ENCODE results near the gene ZNF783.
"Not testable (repeated sequence)": the region's sequence is repeated elsewhere in the genome, so short reads cannot be mapped to it uniquely, and the experiment has no call there.

The ZNF783 gene

GRCh38 chr7:149261829-149262617 lies at the start of gene ZNF783:
Gene ZNF783 (plus strand): TSS chr7:149262196. CDS start chr7:149262334, 138 bp downstream.
- DNase-seq (ENCODE audit: low read depth in 2 of 3, low spot score in 1 of 3): peak; percentile 73 to 82 (median 75)

- DNase-seq (ENCODE audit: low read depth in 2 of 3, low spot score in 1 of 3): no peak
These were observed 47.8 kb upstream of the ZNF783 start for GRCh38 chr7:149214020-149214720.

GRCh38 chr7:149216402-149216801 lies 45.6 kb upstream of the ZNF783 start:
- DNase-seq (ENCODE audit: low read depth in 2 of 3, low spot score in 1 of 3): no peak

GRCh38 chr7:149217570-149217969 lies 44.4 kb upstream of the ZNF783 start:
- DNase-seq (ENCODE audit: low read depth in 2 of 3, low spot score in 1 of 3): no peak

- DNase-seq (ENCODE audit: low read depth in 2 of 3, low spot score in 1 of 3): no peak
These were observed 43.3 kb upstream of the ZNF783 start for GRCh38 chr7:149218469-149219420.

GRCh38 chr7:149220534-149220933 lies 41.5 kb upstream of the ZNF783 start:
- DNase-seq (ENCODE audit: low read depth in 2 of 3, low spot score in 1 of 3): no peak

GRCh38 chr7:149223176-149223575 lies 38.8 kb upstream of the ZNF783 start:
- DNase-seq (ENCODE audit: low read depth in 2 of 3, low spot score in 1 of 3): no peak

GRCh38 chr7:149223761-149224160 lies 38.2 kb upstream of the ZNF783 start:
- DNase-seq (ENCODE audit: low read depth in 2 of 3, low spot score in 1 of 3): no peak

GRCh38 chr7:149224352-149224751 lies 37.6 kb upstream of the ZNF783 start:
- DNase-seq (ENCODE audit: low read depth in 2 of 3, low spot score in 1 of 3): no peak

- DNase-seq (ENCODE audit: low read depth in 2 of 3, low spot score in 1 of 3): no peak
These were observed 36.9 kb upstream of the ZNF783 start for GRCh38 chr7:149225106-149225505.

- no peak for DNase-seq (ENCODE audit: low read depth in 2 of 3, low spot score in 1 of 3)
These were observed 36.3 kb upstream of the ZNF783 start for GRCh38 chr7:149225656-149226055.

- DNase-seq (ENCODE audit: low read depth in 2 of 3, low spot score in 1 of 3): not testable (repeated sequence)
These were observed 35.6 kb upstream of the ZNF783 start for GRCh38 chr7:149226366-149226765.

GRCh38 chr7:149226840-149227494 lies 35.0 kb upstream of the ZNF783 start:
- no peak for DNase-seq (ENCODE audit: low read depth in 2 of 3, low spot score in 1 of 3)

- no peak for DNase-seq (ENCODE audit: low read depth in 2 of 3, low spot score in 1 of 3)
These were observed 33.0 kb upstream of the ZNF783 start for GRCh38 chr7:149228831-149229471.

- no peak for DNase-seq (ENCODE audit: low read depth in 2 of 3, low spot score in 1 of 3)
These were observed 32.5 kb upstream of the ZNF783 start for GRCh38 chr7:149229526-149229925.

GRCh38 chr7:149232362-149232761 lies 29.6 kb upstream of the ZNF783 start:
- DNase-seq (ENCODE audit: low read depth in 2 of 3, low spot score in 1 of 3): no peak

GRCh38 chr7:149233655-149234204 lies 28.3 kb upstream of the ZNF783 start:
- not testable (repeated sequence) for DNase-seq (ENCODE audit: low read depth in 2 of 3, low spot score in 1 of 3)

- DNase-seq (ENCODE audit: low read depth in 2 of 3, low spot score in 1 of 3): no peak
These were observed 24.5 kb upstream of the ZNF783 start for GRCh38 chr7:149237502-149237901.

- DNase-seq (ENCODE audit: low read depth in 2 of 3, low spot score in 1 of 3): no peak
These were observed 23.9 kb upstream of the ZNF783 start for GRCh38 chr7:149238051-149238450.

Data from stimulated activated CD4-positive, alpha-beta T cell treated with anti-CD3 and anti-CD28 coated beads, Interleukin-12 subunit alpha, Interleukin-12 subunit beta, amount 100 ng/mL, for 48 hours (primary cell).